NCI-H1105 (cell line): Measurements from ENCODE around the gene FCER2.

ENCODE experiments used
- DNase-seq: peaks from one replicate; lab custom pipeline; 2025; lab: John Stamatoyannopoulos, UW

Gene FCER2

DNA sequence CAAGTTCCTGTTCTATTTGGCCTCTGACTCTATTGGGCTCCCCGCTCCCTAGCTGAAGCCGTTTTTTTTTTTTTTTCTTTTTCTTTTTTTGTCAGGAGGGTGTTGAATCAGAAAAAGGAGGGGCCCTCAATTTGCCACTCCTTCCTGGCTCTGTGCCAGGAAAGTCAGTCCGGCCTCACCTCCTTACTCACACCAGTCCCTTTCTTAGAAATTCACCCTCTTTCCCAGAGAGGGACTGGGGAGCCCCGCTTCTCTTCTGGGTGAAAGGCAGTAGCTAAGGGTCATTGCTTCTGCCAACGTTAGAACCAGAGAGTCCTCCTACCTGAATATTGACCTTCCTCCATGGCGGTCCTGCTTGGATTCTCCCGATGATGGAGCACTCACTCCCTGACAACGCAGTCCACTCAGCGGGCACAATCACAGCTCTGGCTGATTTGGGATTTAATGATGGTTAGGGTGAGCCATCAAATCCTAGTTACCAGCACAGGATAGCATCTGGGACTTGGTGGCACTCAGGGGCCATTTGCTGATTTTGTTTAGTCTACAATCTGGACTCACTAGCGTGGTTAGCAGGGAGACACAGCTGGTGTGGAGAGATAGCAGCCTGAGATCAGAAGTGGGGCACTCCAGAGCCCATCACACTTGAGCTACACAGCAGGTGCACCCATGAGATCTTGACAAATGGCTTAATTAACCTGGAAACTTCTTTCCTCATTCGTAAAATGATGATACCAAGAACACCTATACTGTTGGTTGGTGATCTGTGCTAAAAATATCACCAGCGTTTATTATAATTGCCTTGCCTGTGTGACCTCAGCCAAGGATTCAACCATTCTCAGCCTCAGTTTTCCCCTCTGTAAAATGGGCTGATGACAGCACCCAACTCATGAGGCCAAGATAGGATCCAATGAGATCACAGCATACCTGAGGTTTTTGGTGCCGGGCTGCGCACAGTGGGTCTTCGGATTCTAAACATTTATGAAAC, 2.2 kb downstream of the FCER2 start:
- DNase-seq = no peak

DNA sequence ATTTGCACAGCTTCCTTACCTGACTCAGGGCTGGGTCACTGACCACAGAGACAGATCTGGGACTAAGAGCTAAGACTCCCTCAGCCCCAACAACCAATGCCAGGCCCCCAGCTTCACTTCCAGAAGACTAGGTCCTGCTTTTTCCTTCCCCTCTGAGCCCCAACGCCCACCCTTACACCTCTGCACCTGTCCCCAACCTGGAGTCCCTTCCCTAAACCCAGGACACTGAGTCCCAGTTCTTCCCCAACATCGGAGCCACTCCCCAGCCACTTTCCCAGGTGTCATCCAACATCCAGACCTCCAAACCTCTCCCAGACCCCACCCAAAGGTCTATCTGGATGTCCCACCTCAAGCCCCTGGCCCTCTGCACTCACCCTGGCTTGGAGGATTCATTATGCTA, 2.9 kb downstream of the FCER2 start:
- DNase-seq = no peak

DNA sequence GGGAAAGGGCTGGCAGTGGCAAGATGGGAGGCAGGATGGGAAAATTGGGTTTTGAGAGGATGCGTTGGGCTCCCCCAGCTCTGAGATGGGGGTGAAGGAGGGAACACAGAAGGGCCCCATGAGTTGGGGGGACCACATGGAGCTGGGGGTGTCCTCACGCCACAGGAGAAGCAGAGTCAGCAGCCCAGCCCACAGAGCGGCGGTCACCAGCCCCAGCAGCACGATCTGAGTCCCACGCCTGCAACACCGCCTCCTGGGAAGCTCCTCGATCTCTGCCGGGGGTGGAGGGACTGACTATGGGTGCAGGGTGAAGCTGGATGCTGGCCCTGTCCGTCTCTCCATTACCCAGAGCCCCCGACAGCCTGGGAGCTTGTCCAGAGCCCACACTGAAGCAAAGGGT, 3.3 kb downstream of the FCER2 start:
- no peak for DNase-seq

DNA sequence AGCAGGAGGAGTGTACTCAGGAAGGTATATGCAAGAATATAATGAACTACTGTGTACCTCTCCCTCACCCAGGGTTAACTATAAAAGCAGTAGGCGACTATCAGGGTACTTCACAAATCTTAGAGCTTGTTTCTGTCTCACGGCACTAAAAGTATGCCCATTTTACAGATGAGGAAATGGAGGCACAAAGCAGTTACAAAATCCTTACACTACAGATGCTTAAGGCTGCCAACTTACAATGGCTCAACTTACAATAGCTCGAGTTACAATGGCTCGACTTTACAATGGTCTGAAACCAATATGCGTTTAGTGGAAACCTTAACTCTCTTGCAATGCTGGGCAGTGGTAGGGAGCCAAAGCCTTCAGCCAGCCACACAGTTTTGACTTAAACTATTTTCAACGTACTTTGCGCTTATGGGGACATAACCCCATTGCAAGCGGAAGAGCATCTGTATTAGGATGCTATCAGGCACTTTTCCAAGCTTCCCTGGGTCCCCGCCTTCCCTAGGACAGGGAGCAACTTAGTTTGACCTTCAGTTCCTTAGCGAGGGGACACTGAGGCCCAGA, 4.1 kb downstream of the FCER2 start:
- no peak for DNase-seq

DNA sequence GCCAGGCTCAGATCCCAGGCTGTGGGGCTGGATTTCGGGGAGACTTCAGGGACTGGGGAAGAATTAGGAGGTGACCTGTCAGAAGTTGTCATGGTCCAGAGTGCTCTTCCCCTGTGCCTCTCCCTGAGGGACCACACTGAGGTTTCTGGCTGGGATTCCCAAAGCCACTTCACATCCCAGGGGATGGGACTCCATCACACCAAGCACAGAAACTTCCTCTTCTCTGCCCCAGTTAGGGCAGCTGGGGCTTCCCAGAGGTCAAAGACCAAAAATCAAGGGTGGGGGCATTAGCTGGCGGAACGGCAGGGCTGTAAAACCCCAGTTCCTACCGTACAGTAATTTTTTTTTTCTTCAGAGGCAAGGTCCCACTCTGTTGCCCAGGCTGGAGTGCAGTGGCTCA, 7.4 kb downstream of the FCER2 start:
- no peak for DNase-seq

DNA sequence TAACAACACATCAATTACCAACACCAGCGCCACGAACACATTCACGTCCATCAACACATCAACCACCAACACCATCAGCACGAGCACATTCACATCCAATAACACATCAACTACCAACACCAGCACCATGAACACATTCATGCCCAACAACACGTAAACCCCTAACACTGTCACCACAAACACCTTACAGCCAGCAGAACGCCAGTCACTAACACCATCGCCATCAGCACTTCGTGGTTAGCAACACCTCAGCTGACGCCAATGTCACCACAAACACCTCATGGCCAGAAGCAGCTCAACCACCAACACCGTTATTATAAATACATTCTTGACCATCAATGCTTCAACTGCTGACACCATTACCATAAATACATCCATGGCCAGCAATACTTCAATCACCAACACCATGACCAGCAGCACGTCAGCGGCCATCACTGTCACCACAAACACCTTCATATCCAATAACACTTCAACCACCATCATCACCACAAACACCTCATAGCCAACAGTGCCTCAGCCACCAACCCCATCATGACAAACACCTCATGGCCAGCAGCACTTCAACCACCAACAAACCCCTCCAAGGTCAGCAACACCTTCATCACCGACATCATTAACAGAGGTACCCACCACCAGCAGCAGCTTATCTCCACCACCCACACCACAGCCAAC, 9.4 kb downstream of the FCER2 start:
- no peak for DNase-seq

DNA sequence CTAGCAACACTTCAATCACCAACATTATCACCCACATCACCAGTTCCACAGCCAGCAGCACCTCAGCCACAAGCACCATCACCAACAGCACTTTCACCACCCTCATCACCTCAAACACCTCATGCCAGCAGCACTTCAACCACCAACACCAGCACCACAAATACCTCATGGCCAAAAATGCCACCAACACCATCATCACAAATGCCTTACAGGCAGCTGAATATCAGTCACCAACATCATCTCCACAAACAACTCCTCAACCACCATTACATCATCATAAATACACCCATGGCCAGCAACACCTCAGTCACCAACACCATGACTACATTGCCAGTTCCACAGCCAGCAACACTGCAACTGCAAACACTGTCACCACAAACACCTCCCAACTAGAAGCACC, 10.4 kb downstream of the FCER2 start:
- no peak for DNase-seq

DNA sequence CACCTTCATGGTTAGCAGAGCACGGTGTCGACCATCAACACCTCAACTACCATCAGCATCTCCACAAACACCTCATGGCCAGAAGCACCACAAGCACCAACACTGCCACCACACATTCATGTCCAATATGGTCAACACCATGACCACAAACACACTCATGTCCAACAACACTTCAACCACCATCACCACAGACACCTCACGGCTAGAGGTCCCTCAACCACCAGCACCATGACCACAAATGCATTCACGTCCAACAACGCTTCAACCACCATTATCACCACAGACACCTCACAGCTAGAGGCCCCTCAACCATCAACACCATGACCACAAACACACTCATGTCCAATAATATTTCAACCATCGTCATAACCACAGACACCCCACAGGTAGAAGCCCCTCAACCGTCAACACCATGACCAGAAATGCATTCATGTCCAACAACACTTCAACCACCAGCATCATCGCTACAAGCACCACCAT, 11.1 kb downstream of the FCER2 start:
- DNase-seq = no peak

DNA sequence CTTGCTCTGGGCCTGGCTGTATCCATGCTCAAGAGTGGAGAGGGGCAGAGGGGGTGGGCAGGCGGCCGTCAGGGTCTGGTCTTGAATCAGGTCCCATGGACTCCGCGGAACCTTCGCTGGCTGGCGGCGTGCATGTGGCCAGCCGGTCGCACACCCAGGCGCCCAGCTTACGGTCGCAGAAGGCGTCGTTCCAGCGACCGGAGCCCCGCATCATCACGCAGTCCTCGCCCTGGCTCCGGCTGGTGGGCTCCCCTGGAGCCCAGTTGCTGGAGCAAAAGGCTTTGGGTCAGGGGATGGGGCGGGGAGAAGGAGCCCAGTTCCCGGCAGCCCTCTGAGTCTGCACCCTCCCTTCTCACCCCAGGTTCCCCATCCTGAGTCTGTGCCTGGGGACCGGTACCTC, 12.8 kb downstream of the FCER2 start:
- no peak for DNase-seq

DNA sequence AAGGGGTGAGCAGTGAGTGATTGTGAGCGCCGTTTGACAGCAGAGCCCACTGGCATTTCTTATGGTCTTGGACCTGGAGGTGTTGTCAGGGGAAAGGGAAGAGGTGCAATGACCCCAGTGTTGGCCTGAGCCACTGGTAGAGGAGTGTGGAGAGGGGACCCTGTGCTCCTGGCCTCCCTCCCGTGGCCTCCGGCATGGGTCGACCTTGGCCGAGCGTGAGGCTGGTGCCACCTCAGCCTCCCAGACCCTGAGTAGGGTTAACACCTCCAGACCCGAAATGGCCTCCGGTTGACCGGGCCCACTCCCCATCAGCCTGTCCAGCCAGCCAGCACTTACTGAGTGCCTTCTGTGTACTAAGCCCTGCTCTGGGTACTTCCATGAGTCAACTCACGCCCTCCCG, 14.8 kb downstream of the FCER2 start:
- DNase-seq = no peak

DNA sequence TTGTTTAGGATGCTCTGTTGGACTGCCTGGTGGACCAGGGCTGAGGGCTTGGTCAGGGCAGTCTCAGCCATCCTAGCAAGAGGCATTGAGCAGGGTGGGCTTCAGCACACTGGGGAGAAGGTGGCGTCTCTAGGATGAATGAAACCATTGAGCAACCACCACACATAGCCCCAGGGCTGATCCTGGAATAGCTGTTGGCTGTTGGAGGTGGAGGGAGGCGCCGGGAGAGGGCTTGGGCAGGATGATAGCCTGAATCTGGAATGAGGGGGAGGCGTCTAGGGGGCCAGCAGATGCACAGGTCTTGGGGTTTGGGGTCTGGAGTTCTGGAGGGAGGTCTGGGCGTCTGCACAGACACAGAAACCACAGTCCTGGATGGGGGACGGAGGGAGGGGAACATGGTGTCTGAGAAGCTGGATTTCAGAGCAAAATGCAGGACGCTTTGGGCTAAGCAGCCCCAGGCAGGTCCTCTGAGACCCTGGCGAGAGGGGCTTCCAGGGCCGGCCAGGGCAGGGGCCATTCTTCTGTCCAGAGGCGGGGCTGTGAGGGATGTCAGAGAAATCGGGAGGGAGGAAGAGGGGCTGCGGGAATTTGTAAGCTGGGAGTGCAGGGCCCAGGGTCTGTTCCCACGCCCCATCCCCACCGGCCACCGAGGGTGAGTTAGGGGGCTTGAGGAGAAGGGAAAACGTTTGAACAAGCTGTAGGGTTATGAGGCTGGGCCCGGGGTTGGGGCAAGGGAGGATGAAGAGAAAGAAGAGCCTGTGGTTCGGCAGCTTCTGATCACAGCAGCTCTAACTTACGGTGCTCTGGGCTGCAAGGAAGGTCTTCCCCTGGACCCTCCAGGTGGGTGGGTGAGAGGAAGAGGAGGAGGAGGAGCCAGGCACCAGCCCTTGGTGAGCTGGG, 16.1 kb downstream of the FCER2 start:
- DNase-seq = no peak

DNA sequence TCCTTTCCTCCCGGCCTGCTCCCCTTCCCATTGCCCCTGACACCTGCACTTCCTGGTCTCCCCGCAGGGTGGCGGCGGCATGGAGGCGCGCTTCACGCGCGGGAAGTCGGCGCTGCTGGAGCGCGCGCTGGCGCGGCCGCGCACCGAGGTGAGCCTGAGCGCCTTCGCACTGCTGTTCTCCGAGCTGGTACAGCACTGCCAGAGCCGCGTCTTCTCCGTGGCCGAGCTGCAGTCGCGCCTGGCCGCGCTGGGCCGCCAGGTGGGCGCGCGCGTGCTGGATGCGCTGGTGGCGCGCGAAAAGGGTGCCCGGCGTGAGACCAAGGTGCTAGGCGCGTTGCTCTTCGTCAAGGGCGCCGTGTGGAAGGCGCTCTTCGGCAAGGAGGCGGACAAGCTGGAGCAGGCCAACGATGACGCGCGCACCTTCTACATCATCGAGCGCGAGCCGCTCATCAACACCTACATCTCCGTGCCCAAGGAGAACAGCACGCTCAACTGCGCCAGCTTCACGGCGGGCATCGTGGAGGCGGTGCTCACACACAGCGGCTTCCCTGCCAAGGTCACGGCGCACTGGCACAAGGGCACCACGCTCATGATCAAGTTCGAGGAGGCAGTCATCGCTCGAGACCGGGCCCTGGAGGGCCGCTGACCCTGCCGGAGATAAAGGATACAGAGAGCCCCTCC, 19.6 kb downstream of the FCER2 start:
- DNase-seq = no peak

DNA sequence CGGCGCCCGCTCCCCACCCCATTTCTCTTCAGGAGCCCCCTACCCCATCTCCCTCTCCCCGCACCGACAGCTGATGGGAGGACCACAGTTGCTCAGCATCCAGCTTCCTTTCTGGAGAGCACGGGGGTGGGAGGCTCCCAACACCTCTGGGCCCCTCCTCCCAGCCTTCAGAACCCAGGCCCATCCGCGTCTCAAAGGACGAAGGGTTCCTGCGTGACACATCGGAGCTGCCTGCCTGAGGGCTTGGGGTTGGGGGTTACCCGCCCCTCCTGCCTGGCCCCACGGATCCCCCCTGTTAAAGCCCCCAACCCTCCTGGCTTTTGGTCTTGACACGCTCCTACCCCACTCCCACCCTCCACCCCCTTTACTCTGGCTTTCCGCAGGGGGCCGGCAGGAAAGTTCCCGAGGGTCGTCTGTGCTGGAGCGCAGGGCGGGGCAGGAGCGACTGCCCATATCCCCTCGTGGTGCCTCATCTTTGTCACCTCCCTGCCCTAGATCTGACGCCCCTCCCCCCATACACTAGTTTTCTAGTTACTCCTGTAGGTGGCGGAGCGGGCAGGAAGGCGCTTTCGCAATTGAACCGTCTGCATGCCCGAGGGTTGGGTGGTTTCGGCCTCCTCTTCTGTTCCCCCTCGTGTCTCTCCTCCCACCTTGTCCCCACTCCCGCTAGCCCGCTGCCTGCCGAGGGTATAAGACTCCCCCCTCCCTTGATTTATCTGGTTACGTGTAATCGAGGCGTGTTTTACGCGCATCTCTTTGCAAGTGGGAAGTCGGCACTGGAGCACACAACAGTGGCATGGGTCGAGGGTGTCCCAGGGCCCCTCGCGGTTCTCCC, 20.4 kb downstream of the FCER2 start:
- no peak for DNase-seq

DNA sequence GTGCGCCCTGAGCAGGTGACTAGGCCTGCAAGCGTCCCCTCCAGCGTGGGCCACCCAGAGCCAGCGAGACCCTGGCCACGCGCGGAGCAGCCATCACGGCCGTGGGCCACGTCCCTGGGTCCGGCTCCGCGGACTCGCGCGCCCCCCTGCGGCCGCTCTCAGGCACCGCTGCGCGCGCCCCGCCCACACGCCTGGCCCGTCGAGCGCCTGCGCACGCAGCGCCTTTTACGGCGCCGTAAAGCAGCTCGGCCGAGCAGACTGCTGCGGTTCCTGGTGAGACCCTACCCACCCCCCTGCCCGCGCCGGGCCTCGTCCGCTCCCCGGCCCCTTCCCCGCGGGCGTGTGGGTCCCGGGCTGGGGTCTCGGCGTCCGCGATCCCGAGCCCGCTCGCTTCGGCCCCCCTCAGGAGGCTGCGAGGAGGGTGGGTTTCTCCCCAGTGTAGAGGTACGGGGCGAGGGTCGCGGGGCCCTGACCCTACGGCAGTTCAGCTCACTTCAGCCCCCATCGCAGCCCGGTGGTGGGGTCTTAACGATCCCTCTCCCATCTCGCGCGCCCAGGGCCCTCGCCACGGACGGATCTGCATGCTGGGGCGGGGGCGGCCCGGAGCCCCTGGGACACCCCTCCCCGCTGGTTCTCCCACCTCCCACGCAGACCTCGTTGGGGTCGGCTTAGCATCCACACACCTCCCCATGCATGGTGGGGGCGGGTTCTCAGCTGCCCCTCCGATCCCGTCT, 21.2 kb downstream of the FCER2 start, which contains the start of gene TRAPPC5:
Gene TRAPPC5 (plus strand): TSS at position 228 of the 734 bp plus-strand sequence. CDS start 1,421 bp downstream, outside the sequence.
- DNase-seq = peak; percentile 73

DNA sequence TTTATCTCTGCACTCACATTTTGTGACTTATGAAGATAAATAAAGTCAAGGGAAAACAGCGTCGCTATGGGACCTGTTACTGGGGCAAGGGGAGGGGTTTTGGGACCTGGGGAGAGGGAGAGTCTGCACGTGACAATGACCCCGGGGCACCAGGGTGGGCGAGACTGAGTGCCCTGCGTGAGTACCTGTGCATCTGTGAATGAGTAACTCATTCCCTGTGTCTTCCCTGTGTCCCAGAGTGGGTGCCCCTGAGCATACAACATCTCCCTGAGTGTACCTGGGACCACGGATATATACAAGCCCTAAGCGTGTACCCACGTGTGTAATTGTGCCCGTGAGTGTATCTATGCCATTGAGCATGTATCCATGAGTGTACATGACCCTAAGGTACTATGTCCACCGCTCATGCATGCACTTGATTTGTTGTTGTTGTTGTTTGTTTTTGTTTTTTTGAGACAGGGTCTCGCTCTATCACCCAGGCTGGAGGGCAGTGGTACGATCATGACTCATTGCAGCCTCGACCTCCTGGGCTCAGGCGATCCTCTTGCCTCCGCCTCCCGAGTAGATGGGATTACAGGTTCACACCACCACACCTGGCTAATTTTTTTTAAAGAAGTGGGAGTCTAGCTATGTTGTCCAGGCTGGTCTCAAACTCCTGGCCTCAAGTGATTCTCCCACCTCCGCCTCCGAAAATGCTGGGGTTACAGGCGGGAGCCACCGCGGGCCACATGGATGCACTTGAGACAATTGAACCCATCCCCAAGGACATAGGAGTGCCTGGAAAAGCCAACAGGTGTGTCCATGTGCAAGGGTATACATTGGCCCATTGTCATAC, 21.9 kb downstream of the FCER2 start:
- no peak for DNase-seq

DNA sequence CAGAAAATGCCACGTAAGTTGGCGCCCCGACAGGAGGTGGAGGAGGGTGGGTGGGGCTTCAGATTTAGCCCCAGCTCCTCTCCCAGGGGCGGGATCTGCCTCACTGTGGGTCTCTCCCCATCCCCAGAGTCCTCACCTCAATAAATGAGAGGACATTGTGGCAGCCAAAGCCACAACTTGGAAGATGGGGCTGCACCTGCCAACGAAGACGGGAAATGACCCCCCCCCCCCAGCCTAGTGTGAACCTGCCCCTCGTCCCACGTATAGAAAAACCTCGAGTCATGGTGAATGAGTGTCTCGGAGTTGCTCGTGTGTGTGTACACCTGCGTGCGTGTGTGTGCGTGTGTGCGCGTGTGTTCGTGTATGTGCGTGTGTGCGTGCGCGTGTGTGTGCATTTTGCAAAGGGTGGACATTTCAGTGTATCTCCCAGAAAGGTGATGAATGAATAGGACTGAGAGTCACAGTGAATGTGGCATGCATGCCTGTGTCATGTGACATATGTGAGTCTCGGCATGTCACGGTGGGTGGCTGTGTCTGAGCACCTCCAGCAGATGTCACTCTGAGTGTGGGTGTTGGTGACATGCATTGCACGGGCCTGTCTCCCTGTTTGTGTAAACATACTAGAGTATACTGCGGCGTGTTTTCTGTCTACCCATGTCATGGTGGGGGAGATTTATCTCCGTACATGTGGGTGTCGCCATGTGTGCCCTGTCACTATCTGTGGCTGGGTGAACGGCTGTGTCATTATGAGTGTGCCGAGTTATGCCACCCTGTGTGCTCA, 22.8 kb downstream of the FCER2 start:
- DNase-seq = no peak

DNA sequence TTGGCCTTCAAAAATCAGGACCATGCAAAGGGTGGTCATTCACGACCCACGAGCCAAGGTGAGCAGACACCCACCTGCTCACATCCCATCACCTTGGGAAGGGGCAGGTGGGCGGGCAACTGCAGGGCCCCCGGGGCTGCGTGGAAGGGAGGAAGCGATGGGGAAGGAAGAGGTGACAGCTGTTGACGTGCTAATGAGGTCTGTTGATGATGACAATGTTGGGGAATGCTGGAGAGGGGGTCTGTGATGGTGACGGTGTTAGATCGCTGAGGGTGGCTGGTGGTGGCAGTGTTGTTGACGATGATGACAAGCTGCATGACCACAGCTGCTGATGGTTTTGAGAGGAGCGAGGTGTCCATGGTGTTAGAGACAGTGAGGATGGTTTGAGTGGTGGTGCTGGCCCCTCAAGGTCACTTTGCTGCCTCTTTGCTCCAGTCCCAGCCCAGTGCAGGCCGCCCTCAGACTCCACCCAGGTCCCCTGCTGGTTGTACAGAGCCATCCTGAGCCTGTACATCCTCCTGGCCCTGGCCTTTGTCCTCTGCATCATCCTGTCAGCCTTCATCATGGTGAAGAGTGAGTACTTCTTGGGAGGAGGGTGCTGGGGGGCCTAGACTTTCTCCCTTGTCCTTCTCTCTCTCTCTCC, 24.1 kb downstream of the FCER2 start:
- DNase-seq = no peak
